AG20443 (cell line): Measurements from ENCODE around the gene TEX22.

Source experiments
- DNase-seq: peaks from one replicate; pipeline ENCODE4 v3.0.0; 2012; ENCODE audit warnings: low spot score, mixed read lengths

TEX22 gene

GRCh38 chr14:105400016-105400415, 1.7 kb downstream of the TEX22 start:
- no peak for DNase-seq

DNA sequence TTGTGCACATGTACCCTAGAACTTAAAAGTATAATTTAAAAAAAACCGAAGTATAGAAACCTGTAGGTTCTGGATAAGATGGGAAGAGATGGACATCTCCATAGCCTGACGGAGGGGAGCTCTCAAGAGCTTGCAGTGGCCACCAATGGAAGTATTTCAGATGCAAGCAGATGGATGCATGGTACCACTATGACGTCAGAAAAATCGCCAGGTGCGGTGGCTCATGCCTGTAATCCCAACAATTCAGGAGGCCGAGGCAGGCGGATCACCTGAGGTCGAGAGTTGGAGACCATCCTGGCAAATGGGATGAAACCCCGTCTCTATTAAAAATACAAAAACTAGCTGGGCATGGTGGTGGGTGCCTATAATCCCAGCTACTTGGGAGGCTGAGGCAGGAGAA, 3.4 kb downstream of the TEX22 start:
- DNase-seq = no peak

- DNase-seq = no peak
These were observed 10.3 kb downstream of the TEX22 start for GRCh38 chr14:105408592-105408991.

DNA sequence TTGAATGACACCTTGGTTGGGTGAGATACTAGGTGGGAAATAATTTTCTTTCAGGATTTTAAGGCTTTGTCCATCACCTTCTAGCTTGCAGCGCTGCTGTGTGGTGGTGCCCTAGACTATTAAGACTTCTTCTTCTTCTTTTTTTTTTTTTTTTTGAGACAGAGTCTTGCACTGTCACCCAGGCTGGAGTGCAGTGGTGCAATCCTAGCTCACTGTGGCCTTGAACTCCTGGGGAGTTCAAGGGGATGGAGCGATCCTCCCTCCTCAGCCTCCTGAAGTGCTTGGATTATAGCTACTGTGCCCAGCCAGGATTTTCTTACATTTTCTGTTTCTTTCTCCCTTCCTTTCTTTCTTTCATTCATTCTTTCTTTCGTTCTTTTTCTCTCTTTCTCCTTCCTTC, 11.0 kb downstream of the TEX22 start:
- no peak for DNase-seq

DNA sequence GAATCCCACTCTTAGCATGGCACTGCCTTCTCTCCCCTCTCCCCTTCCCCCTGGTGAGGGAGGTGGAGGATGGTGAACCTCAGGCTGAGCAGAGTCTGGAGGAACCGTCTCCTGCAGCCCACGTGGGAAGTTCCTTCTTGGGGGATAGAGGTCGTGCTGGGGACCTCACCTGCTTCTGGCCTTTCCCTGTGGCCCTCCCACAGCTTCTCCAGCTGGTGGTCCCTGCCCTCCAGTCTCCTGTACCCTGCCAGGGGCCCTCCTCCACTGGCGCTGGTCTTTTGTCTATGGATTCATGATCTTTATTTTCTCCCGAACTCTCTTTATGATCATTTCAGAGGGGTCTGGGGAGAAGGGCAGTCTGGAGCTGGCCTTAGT, 12.3 kb downstream of the TEX22 start:
- DNase-seq = peak; percentile 6

DNA sequence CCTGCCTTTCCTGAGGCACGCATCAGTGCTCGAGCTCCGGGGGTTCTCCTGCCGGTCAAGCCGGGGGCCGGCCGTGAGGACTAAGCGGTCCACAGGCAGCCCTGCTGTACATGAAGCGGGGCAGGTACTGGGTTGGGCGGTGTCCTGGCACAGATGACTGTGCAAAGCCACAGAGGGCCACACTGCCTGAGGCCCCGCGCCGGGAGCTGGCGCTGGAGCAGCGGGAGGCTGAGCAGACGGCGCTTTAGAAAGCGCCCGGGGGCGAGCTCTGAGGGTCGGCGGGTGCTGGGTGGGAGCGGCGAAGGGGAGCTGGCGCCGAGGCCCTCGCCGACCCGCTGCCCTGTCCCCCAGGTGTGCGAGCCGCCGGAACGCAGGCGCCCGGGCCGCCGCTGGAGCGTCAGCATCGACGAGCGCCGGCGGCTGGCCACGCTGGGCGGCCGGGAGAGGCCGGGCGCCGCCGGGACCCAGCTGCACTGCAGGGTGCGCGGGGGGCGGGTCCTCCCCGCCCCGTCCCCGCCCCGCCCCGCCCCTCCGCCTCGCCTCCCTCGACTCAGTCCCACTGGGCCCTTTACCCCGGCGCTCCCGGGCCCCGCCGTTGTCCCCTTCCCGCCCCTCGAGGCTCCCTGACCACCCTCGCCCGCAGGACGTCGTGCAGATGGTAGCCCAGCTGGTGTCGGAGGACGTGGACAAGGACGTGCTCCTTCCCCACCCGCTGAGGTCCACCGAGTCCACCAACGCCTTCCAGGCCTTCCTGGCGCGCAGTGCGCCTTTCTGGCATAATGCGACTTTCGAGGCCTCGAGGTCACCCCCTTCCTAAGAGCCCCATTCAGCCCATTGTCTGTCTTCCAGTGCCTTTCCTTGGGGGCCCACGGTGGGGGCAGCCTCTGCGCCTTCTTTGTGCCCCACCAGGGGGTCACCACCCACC, 12.9 kb downstream of the TEX22 start:
- DNase-seq = peak; percentile 94

DNA sequence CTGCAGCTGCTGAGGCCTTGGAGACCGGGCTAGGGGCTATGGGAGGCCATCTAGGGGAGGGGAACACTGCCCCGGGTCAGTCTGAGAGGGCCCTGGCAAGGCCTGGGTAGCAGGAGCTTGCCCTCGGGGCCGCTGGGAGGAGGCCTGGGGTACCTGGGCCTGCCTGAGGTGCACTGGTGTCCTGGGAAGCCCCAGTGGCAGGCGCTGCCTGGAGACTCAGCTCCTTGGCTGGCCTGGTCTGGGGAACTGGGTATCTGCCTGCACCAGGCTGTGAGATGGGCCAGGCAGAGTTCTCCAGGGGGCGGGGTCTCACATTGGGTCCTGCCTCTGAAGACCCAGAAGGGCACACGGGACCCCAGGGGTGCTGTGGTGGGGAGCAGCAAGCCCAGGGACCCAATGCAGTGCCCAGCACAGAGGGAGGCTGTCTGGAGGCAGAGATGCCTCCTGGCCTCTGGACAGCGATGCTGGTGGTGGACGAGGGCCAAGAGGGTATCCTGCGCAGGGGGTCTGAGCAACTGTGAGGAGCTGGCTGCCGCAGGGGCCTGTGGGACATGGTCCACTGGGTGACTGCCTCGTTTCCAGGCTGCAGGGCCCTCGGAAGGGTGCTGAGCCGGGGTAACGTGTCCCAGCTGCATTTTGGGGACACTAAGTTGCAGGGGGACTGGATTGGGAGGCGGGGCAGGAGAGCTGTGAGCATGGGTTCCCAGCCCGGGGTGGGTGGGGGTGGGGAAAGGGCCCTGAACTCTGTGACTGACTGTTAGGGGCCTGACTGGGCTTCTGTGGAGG, 13.8 kb downstream of the TEX22 start:
- peak; percentile 16 for DNase-seq

- no peak for DNase-seq
These were observed 14.6 kb downstream of the TEX22 start for GRCh38 chr14:105412771-105413543.

GRCh38 chr14:105413544-105413886, 15.2 kb downstream of the TEX22 start:
- DNase-seq = no peak

- peak; percentile 89 for DNase-seq
These were observed 16.4 kb downstream of the TEX22 start for GRCh38 chr14:105414456-105415371.

GRCh38 chr14:105415481-105416428, 17.4 kb downstream of the TEX22 start:
- no peak for DNase-seq

GRCh38 chr14:105416671-105417070, 18.3 kb downstream of the TEX22 start:
- DNase-seq = no peak

- DNase-seq = no peak
These were observed 19.4 kb downstream of the TEX22 start for GRCh38 chr14:105417690-105418121.

GRCh38 chr14:105418269-105419194, 20.2 kb downstream of the TEX22 start:
- DNase-seq = peak; percentile 7

DNA sequence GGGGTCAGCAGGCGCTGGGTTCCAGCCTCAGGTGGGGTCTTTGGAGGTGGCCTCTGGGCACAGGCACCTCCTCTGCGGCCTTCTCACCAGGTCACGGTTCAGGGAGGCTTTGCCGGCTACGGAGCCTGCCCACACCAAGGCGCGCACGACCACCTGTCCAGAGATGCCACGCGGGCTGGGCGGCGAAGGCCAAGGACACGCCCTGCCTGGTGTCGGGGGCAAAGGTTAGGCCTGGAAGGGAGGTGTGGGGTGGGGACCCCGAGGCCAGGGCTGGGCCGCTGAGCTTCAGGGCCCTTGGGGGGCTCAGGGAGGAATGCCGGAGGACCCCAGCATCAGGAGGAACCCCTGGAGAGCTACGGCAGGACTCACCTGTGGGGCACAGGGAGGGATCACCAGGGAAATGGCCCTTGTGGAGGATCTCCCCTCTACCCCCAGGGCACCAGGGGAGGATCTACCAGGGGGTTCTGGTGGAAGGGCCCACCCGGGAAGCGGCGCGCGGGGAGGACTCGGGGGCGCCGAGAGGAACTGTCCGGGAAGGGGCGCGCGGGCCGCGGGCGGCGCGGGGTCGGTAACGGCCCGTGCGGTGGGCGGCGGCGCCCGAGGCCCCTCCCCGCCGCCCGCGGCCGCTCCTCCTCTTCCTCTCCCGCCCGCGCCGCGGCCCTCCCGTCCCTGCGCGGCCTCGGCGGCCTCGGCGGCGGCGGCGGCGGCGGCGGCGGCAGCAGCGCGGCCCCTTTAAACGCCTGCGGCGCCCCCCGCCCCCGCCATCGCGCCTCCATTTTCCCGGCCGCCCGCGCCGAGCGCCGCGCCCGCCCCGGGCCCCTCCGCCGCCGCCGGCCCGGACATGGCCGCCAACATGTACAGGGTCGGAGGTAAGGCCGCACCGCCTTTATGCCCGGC, 21.1 kb downstream of the TEX22 start, which contains the start of gene MTA1:
MTA1 (plus strand) TSS at position 633 of the 897 bp plus-strand sequence; CDS start at position 842, 209 bp downstream.
- DNase-seq = peak; percentile 90

DNA sequence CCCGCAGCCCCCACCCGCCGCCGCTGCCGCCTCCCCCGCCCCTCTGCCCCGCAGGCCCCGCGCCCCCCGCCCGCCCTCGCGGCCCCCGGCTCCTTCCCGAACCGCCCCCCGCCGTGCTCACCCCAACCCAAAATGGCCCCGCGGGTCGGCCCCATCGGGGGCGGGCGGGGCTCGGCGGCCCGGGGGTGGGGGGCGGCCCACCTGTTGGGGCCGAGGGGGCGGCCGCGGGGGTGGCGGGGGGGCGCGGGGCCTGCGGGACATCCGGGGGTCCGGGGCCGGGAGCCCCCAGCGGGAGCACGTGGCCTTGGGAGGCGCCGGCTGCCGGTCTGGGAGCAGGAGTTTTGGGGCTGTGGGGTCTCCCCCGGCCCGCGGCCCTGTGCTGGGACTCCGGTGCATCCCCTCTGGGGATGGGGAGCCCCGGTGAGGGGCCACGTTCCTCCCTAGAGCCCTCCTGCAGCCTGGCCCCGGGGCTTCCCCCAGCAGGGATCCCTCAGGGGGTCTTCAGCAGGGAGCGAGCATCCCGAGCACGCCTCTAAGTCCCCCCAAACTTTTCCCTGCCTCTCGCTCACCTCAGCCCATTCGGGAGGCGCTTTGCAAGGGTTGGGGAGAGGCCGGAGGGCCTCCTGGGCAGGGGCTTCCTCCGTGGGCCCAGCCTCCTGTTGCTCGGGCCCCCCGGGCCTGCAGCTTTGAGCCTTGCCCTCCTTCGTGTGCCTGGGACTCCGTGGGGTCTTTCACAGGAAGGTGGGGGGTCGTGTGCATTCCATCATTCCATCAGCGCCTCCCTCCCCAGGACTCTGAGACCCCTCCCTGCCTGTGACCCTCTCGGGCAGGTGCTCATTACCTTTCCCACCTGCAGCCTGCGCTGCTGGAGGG, 22.0 kb downstream of the TEX22 start:
- peak; percentile 40 for DNase-seq
